Measurements from ENCODE around the gene MEIS2. TPM values are rescaled to one million over a fixed set of nuclear protein-coding genes. Genes with fewer than 3 reads are reported as not detected.

Gene MEIS2
- total RNA-seq, 4 donors from 2014 or later: 9.0 to 18.5 (median 16.3) TPM

- Histone ChIP-seq H3K36me3 (peaks cover 18% of the 10 kb centered on the region), H3K4me3 (no peak overlapping the region), H3K27ac (no peak overlapping the region), H3K4me1 (peaks cover 11% of the 10 kb centered on the region), H3K9me3 (no peaks in the 10 kb centered on the region), H3K27me3 (no peaks in the 10 kb centered on the region)
- TF ChIP-seq POLR2A (IDR thresholded peaks at IDR 0.05): no peak
- no peak for TF ChIP-seq CTCF (IDR thresholded peaks at IDR 0.05)
- TF ChIP-seq POLR2AphosphoS5 (IDR thresholded peaks at IDR 0.05): no peak
- TF ChIP-seq EP300 (IDR thresholded peaks at IDR 0.05): no peak
- no peak for DNase-seq (ENCODE audit: low spot score in 2 of 2)
- 40% methylated on average over 1 of the region's 1 CpG for WGBS
These were observed 21.8 kb downstream of the MEIS2 start for GRCh38 chr15:37078566-37078965.

- peaks cover 11% of the 10 kb centered on the region for H3K4me1 ChIP-seq
- no peak overlapping the region for H3K4me3 ChIP-seq
- no peaks in the 10 kb centered on the region for H3K27me3 ChIP-seq
- TF ChIP-seq EP300 (IDR thresholded peaks at IDR 0.05): no peak
- no peak for TF ChIP-seq CTCF (IDR thresholded peaks at IDR 0.05)
- no peak for DNase-seq (ENCODE audit: low spot score in 2 of 2)
- WGBS: 82% methylated on average over 11 of the region's 11 CpGs
- H3K27ac ChIP-seq: no peak overlapping the region
- H3K9me3 ChIP-seq: no peaks in the 10 kb centered on the region
- H3K36me3 ChIP-seq: peaks cover 10% of the 10 kb centered on the region
These were observed 22.6 kb downstream of the MEIS2 start for GRCh38 chr15:37077623-37078351.

- no peaks in the 10 kb centered on the region for H3K36me3 ChIP-seq
- no peak overlapping the region for H3K27ac ChIP-seq
- no peak for DNase-seq (ENCODE audit: low spot score in 2 of 2)
- H3K4me1 ChIP-seq: peaks cover 11% of the 10 kb centered on the region
- H3K9me3 ChIP-seq: no peaks in the 10 kb centered on the region
- no peaks in the 10 kb centered on the region for H3K27me3 ChIP-seq
- TF ChIP-seq CTCF (IDR thresholded peaks at IDR 0.05) (no peak), EP300 (IDR thresholded peaks at IDR 0.05) (no peak), POLR2AphosphoS5 (IDR thresholded peaks at IDR 0.05) (no peak), POLR2A (IDR thresholded peaks at IDR 0.05) (no peak)
- H3K4me3 ChIP-seq: no peak overlapping the region
These were observed 23.8 kb downstream of the MEIS2 start for GRCh38 chr15:37076543-37076942.

DNA sequence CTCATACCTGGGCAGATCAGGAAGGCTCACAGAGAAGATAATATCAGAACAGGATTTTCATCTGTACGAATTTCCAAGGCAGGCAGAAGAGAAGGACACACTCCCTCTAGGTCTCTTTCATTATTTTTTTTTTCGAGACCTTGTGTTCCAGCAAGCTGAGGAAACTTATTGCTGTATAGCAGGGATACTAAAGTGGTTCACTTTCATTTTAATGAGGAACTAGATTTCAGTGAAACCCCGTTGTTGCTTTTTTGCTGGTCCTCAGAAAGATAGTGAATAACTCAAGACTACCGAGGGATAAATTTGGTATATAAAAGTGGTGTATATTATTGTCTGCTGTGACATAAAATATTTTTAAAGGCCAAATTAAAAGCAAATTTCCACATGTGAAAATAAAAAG, 24.6 kb downstream of the MEIS2 start:
- no peak overlapping the region for H3K27ac ChIP-seq
- H3K9me3 ChIP-seq: no peaks in the 10 kb centered on the region
- TF ChIP-seq POLR2AphosphoS5 (IDR thresholded peaks at IDR 0.05): no peak
- no peak for TF ChIP-seq CTCF (IDR thresholded peaks at IDR 0.05)
- H3K4me1 ChIP-seq: peaks cover 11% of the 10 kb centered on the region
- no peak overlapping the region for H3K4me3 ChIP-seq
- DNase-seq (ENCODE audit: low spot score in 2 of 2): no peak
- no peaks in the 10 kb centered on the region for H3K36me3 ChIP-seq
- 85% methylated on average over 4 of the region's 4 CpGs for WGBS
- no peaks in the 10 kb centered on the region for H3K27me3 ChIP-seq

GRCh38 chr15:37072181-37072580, 28.2 kb downstream of the MEIS2 start:
- Histone ChIP-seq H3K27ac (no peak overlapping the region), H3K4me1 (no peaks in the 10 kb centered on the region), H3K9me3 (no peaks in the 10 kb centered on the region), H3K4me3 (no peak overlapping the region), H3K27me3 (no peaks in the 10 kb centered on the region), H3K36me3 (no peaks in the 10 kb centered on the region)
- no peak for TF ChIP-seq EP300 (IDR thresholded peaks at IDR 0.05)
- TF ChIP-seq POLR2A (IDR thresholded peaks at IDR 0.05): no peak
- no peak for TF ChIP-seq CTCF (IDR thresholded peaks at IDR 0.05)
- TF ChIP-seq POLR2AphosphoS5 (IDR thresholded peaks at IDR 0.05): no peak
- no peak for DNase-seq (ENCODE audit: low spot score in 2 of 2)
- WGBS: 96% methylated on average over 1 of the region's 1 CpG

Data from suprapubic skin (tissue), 4 donors.